Neural progenitor cell (in vitro differentiated cells): ENCODE measurements around the gene RAET1G. TPM values are rescaled to one million over a fixed set of nuclear protein-coding genes. Genes with fewer than 3 reads are reported as not detected.
"Not testable (repeated sequence)": the region's sequence is repeated elsewhere in the genome, so short reads cannot be mapped to it uniquely, and the experiment has no call there.

Experiments used
- DNase-seq: peaks from one replicate; pipeline ENCODE4 v3.0.0-alpha.2; 2016; ENCODE audit warnings: low spot score
- H2AFZ ChIP-seq: fragments of 200-600 bp; sonication (generic); replicated peaks from 2 replicates; pipeline ENCODE4 v1.6.1; 2016; ENCODE audit warnings: antibody characterized with exemption
- H3F3A ChIP-seq: fragments of 200-600 bp; sonication (generic); 2 replicates; pipeline ENCODE4 v1.6.1; 2016; ENCODE audit warnings: antibody characterized with exemption, low read depth
- H3K27ac ChIP-seq: fragments of 200-600 bp; sonication (generic); 2 replicates; pipeline ENCODE4 v1.5.1; 2016; ENCODE audit warnings: mild to moderate bottlenecking
- H3K27me3 ChIP-seq: fragments of 200-600 bp; sonication (generic); 2 replicates; pipeline ENCODE4 v1.6.1; 2016; ENCODE audit warnings: mild to moderate bottlenecking, moderate library complexity
- H3K36me3 ChIP-seq: fragments of 200-600 bp; sonication (generic); 2 replicates; pipeline ENCODE4 v1.5.1; 2016
- H3K4me1 ChIP-seq: fragments of 200-600 bp; sonication (generic); 2 replicates; pipeline ENCODE4 v1.6.1; 2016; ENCODE audit warnings: mixed run types
- H3K4me2 ChIP-seq: fragments of 200-600 bp; sonication (generic); 2 replicates; pipeline ENCODE4 v1.6.1; 2016
- H3K4me3 ChIP-seq: fragments of 200-600 bp; sonication (generic); 2 replicates; pipeline ENCODE4 v1.5.1; 2016
- H3K79me2 ChIP-seq: fragments of 200-600 bp; sonication (generic); 2 replicates; pipeline ENCODE4 v1.6.1; 2016; ENCODE audit warnings: low read depth
- H3K9ac ChIP-seq: fragments of 200-600 bp; sonication (generic); 2 replicates; pipeline ENCODE4 v1.6.1; 2016
- H3K9me3 ChIP-seq: fragments of 200-600 bp; sonication (generic); 2 replicates; pipeline ENCODE4 v1.5.1; 2016; ENCODE audit warnings: low read depth
- H4K20me1 ChIP-seq: fragments of 200-600 bp; sonication (generic); 2 replicates; pipeline ENCODE4 v1.6.1; 2016; ENCODE audit warnings: low read depth
- H3K27ac Mint-ChIP-seq: 3 replicates; pipeline ENCODE4 v1.8.0; 2021; ENCODE audit warnings: mixed read lengths
- H3K27me3 Mint-ChIP-seq: 2 replicates; pipeline ENCODE4 v1.8.0; 2022; ENCODE audit warnings: low read depth, mild to moderate bottlenecking, inconsistent platforms, moderate library complexity, mixed read lengths; ENCODE audit not compliant: insufficient read depth
- H3K36me3 Mint-ChIP-seq: 3 replicates; pipeline ENCODE4 v1.8.0; 2021; ENCODE audit warnings: mixed read lengths
- H3K4me1 Mint-ChIP-seq: 3 replicates; pipeline ENCODE4 v1.8.0; 2021; ENCODE audit warnings: mixed read lengths
- H3K4me3 Mint-ChIP-seq: 3 replicates; pipeline ENCODE4 v1.8.0; 2021; ENCODE audit warnings: mild to moderate bottlenecking, moderate library complexity, mixed read lengths
- H3K9me3 Mint-ChIP-seq: 3 replicates; pipeline ENCODE4 v1.8.0; 2020; ENCODE audit warnings: mixed read lengths
- EZH2 ChIP-seq: fragments of 200-600 bp; sonication (generic); IDR thresholded peaks from 2 replicates; pipeline ENCODE4 v1.6.1; 2017; ENCODE audit warnings: antibody characterized with exemption, mild to moderate bottlenecking, moderate library complexity
- EZH2phosphoT487 ChIP-seq: fragments of 200-600 bp; sonication (generic); IDR thresholded peaks from 2 replicates; pipeline ENCODE4 v1.6.1; 2017; ENCODE audit warnings: antibody characterized with exemption
- total RNA-seq: library from RNA; depleted of rRNA; stranded (reverse); fragments of >200 nt; gene quantifications from 2 replicates; pipeline ENCODE4 v1.2.3, GENCODE V29; 2015; ENCODE audit warnings: low replicate concordance
- TF ChIP-seq, protein P1 (sequence below): fragments of 200-600 bp; sonication (generic); IDR thresholded peaks from 2 replicates; pipeline ENCODE4 v1.5.1; 2017; ENCODE audit warnings: antibody characterized with exemption, mild to moderate bottlenecking

Gene RAET1G
- total RNA-seq, 1 donor from 2014 or later = not detected

DNA sequence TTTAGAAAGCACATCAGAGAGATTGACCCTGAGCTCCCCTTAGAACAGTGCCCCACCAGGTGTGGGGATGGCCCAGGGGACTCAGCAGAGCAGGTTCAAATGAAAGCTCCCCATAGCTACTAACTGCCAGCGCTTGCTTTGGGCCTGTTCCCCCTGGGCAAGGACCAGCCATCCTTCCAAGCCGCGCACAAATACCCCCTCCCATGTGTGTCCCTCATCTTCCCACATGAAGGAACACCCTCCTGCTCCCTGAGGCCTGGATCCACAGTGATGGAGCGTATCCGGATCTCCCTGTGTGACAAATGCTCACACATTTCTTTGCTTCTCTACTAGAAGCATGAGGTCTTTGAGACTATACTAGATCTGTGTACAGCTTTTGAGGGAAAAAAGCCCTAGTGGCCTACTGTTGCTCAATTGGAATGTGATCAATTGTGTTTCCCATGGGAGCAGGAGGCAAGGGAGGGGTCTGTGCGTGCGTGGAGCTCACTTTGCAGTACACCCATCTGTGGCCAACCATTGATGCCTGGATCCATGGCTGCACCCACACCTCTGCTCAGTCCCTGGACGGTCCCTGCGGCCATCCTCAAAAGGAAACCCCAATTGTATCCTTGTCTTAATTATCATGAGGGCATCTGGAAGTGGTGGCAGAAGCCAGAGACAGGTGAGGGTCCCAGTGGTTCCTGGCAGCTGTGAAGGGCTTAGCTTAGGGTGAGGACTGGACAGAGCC lies 1.4 kb upstream of the RAET1G start:
- H4K20me1 ChIP-seq = peaks cover 16% of the 10 kb centered on the region
- H3K4me2 ChIP-seq = no peak overlapping the region
- H3K79me2 ChIP-seq = no peaks in the 10 kb centered on the region
- no peaks in the 10 kb centered on the region for H3K36me3 Mint-ChIP-seq
- H3K4me1 Mint-ChIP-seq = peaks cover 11% of the 10 kb centered on the region
- H3K4me3 Mint-ChIP-seq = peak overlapping the region; percentile 57
- no peak overlapping the region for H3K9ac ChIP-seq
- H3K27ac Mint-ChIP-seq = no peak overlapping the region
- peaks cover 4% of the 10 kb centered on the region for H3F3A ChIP-seq
- no peaks in the 10 kb centered on the region for H3K9me3 ChIP-seq
- H3K27me3 Mint-ChIP-seq = peaks cover 63% of the 10 kb centered on the region
- peaks cover 5% of the 10 kb centered on the region for H3K4me1 ChIP-seq
- DNase-seq = no peak
- H3K27me3 ChIP-seq = peaks cover 100% of the 10 kb centered on the region
- H3K4me3 ChIP-seq = no peak overlapping the region
- H3K27ac ChIP-seq = no peak overlapping the region
- H3K36me3 ChIP-seq = no peaks in the 10 kb centered on the region
- peaks cover 9% of the 10 kb centered on the region for H3K9me3 Mint-ChIP-seq
- no peak for TF ChIP-seq EZH2phosphoT487
- TF ChIP-seq, protein P1, sequence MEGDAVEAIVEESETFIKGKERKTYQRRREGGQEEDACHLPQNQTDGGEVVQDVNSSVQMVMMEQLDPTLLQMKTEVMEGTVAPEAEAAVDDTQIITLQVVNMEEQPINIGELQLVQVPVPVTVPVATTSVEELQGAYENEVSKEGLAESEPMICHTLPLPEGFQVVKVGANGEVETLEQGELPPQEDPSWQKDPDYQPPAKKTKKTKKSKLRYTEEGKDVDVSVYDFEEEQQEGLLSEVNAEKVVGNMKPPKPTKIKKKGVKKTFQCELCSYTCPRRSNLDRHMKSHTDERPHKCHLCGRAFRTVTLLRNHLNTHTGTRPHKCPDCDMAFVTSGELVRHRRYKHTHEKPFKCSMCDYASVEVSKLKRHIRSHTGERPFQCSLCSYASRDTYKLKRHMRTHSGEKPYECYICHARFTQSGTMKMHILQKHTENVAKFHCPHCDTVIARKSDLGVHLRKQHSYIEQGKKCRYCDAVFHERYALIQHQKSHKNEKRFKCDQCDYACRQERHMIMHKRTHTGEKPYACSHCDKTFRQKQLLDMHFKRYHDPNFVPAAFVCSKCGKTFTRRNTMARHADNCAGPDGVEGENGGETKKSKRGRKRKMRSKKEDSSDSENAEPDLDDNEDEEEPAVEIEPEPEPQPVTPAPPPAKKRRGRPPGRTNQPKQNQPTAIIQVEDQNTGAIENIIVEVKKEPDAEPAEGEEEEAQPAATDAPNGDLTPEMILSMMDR = no peak
- no peak for TF ChIP-seq EZH2
- H2AFZ ChIP-seq = no peak overlapping the region

DNA sequence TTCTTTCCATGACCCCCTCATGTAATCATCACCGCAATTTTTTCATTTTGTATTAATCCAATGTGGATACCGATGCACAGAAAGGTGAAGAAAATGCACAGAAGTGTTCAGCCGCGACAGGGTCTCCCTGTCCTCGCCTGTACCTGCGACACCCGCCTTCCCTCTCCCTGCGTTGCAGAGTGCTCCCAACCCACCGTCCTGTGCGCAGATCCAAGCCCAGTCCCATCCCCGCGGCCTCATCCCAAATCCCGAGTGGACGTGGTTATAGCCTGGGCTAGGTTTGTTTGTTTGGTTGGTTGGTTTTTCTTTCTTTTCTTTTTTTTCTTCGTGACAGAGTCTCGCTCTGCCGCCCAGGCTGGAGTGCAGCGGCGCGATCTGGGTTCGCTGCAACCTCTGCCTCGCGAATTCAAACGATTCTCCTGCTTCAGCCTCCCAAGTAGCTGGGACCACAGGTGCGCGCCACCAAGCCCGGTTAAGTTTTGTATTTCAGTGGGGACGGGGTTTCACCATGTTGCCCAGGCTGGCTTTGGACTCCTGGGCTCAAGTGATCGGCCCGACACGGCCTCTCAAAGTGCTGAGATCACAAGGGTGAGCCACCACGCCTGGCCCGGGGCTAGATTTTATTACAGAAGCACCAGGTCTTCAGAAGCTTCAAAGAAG lies 536 bp upstream of the RAET1G start:
- peaks cover 5% of the 10 kb centered on the region for H3K4me1 ChIP-seq
- no peak overlapping the region for H3K27ac Mint-ChIP-seq
- TF ChIP-seq EZH2phosphoT487 (peak; percentile 70), EZH2 (peak; percentile 81)
- TF ChIP-seq, protein P1 = no peak
- H4K20me1 ChIP-seq = peaks cover 16% of the 10 kb centered on the region
- no peak overlapping the region for H2AFZ ChIP-seq
- peaks cover 100% of the 10 kb centered on the region for H3K27me3 ChIP-seq
- peak overlapping the region; percentile 98 for H3K4me2 ChIP-seq
- no peaks in the 10 kb centered on the region for H3K36me3 ChIP-seq
- H3K79me2 ChIP-seq = no peaks in the 10 kb centered on the region
- H3K4me3 ChIP-seq = peak overlapping the region; percentile 71
- peaks cover 66% of the 10 kb centered on the region for H3K27me3 Mint-ChIP-seq
- H3K4me3 Mint-ChIP-seq = peak overlapping the region; percentile 86
- no peaks in the 10 kb centered on the region for H3K9me3 ChIP-seq
- no peak overlapping the region for H3K27ac ChIP-seq
- peaks cover 4% of the 10 kb centered on the region for H3F3A ChIP-seq
- H3K9ac ChIP-seq = no peak overlapping the region
- H3K36me3 Mint-ChIP-seq = no peaks in the 10 kb centered on the region
- DNase-seq = no peak
- H3K9me3 Mint-ChIP-seq = peaks cover 9% of the 10 kb centered on the region
- peaks cover 11% of the 10 kb centered on the region for H3K4me1 Mint-ChIP-seq

DNA sequence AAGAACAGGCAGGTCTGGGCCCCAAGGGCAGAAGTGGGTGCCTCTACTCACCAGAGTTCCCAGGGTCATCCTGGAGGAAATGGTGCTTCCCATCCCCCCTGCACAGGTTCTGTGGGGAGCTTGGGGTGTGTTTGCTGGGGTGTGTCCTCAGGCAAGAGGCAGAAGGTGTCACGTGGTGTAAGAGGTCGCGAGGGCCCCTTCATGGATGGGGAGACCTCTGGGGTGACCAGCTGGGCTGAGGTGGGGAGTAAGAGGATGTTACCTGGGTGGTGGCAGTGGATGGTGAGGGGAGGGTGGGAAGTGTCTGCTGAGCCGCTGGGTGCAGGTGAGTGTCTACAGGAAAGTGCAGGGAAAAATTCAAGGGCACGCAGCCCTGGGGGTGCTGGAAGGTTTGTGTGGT lies 830 bp downstream of the RAET1G start:
- peak overlapping the region; percentile 98 for H3K4me2 ChIP-seq
- H3K4me3 ChIP-seq = peak overlapping the region; percentile 71
- not testable (repeated sequence) for H3K9me3 ChIP-seq

DNA sequence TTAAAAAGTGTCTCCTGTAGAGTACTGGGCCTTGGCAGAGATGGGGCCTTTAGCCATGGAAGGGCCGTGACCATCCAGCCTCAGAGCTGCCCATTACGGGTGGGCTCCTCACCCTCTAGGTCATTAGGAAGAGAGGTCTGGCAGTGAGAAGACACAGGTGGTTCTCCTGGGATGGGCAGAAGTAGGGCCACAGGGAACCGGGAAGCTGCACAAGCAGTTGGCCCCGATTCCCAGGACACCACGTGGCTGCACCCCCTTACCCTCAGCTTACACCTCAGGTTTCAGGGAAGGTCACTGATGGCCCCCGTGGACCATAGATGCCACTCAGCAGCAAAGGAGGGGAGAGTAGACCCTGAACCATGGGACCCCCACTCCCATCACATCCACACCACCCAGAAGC lies 1.6 kb downstream of the RAET1G start:
- Mint-ChIP-seq H3K36me3 (no peaks in the 10 kb centered on the region), H3K4me3 (peak overlapping the region; percentile 86), H3K4me1 (peaks cover 11% of the 10 kb centered on the region), H3K9me3 (peaks cover 9% of the 10 kb centered on the region), H3K27ac (no peak overlapping the region), H3K27me3 (peaks cover 64% of the 10 kb centered on the region)
- no peak overlapping the region for H3K4me2 ChIP-seq
- no peak overlapping the region for H2AFZ ChIP-seq
- H3K9ac ChIP-seq = no peak overlapping the region
- H4K20me1 ChIP-seq = peaks cover 16% of the 10 kb centered on the region
- no peaks in the 10 kb centered on the region for H3K36me3 ChIP-seq
- no peaks in the 10 kb centered on the region for H3K79me2 ChIP-seq
- TF ChIP-seq, protein P1 = no peak
- TF ChIP-seq EZH2phosphoT487 = no peak
- TF ChIP-seq EZH2 = no peak
- peaks cover 94% of the 10 kb centered on the region for H3K27me3 ChIP-seq
- DNase-seq = no peak
- peaks cover 4% of the 10 kb centered on the region for H3F3A ChIP-seq
- no peaks in the 10 kb centered on the region for H3K9me3 ChIP-seq
- H3K27ac ChIP-seq = no peak overlapping the region
- peaks cover 5% of the 10 kb centered on the region for H3K4me1 ChIP-seq
- H3K4me3 ChIP-seq = no peak overlapping the region

More for the DNA sequence above, 830 bp downstream of the RAET1G start:
- Histone ChIP-seq H3K27me3 (peaks cover 100% of the 10 kb centered on the region), H4K20me1 (peaks cover 16% of the 10 kb centered on the region)
- H3K9me3 Mint-ChIP-seq, H3K4me1 ChIP-seq, H3K27ac ChIP-seq, H3K9ac ChIP-seq, H3K79me2 ChIP-seq, H3K27ac Mint-ChIP-seq, H3K36me3 Mint-ChIP-seq, H2AFZ ChIP-seq, DNase-seq, H3F3A ChIP-seq, H3K36me3 ChIP-seq: not testable (repeated sequence)
- H3K27me3 Mint-ChIP-seq = peaks cover 63% of the 10 kb centered on the region
- peak; percentile 7 for TF ChIP-seq EZH2
- H3K4me3 Mint-ChIP-seq = peak overlapping the region; percentile 86
- H3K4me1 Mint-ChIP-seq = peaks cover 11% of the 10 kb centered on the region
